Left ventricle myocardium inferior (tissue), 1 donor: Measurements from ENCODE around the gene PODNL1. TPM values are rescaled to one million over a fixed set of nuclear protein-coding genes. Genes with fewer than 3 reads are reported as not detected.
A peak's percentile ranks its signal among the peaks of the same experiment; 100 is the strongest.

Experiments used
- DNase-seq: peaks from one replicate; pipeline ENCODE4 v3.0.0-alpha.2; 2020
- H3K27ac ChIP-seq: fragments of 200-600 bp; replicated peaks from 2 replicates; pipeline ENCODE4 v1.8.0; 2021
- H3K27me3 ChIP-seq: fragments of 200-600 bp; 2 replicates; pipeline ENCODE4 v1.8.0; 2021; ENCODE audit warnings: low read depth
- H3K36me3 ChIP-seq: fragments of 200-600 bp; 2 replicates; pipeline ENCODE4 v1.8.0; 2021
- H3K4me1 ChIP-seq: fragments of 200-600 bp; 2 replicates; pipeline ENCODE4 v1.8.0; 2021
- H3K4me3 ChIP-seq: fragments of 200-600 bp; 2 replicates; pipeline ENCODE4 v1.8.0; 2021; ENCODE audit warnings: mild to moderate bottlenecking, moderate library complexity
- H3K9me3 ChIP-seq: fragments of 200-600 bp; replicated peaks from 2 replicates; pipeline ENCODE4 v1.8.0; 2021
- CTCF ChIP-seq: fragments of 200-600 bp; IDR thresholded peaks from 2 replicates; pipeline ENCODE4 v1.8.0; 2021; ENCODE audit warnings: antibody characterized with exemption, mild to moderate bottlenecking, borderline replicate concordance
- intact Hi-C: fragments of 100-400 bp; cut with micrococcal nuclease; formaldehyde crosslinking; loops from one replicate; pipeline ENCODE4 v1.11.0; 2022
- total RNA-seq: library from RNA; stranded (reverse); fragmentation: NEBNext Ultra II Directional; extraction: Animal tissue kit (Norgen Biotek cat#: 25700); gene quantifications from one replicate; pipeline ENCODE4 v1.2.1, GENCODE V29; 2021
- donor health status: DM: no; HTN: yes; CAD: no; lungs with severe emphysema.

PODNL1 gene
- total RNA-seq, 1 donor from 2014 or later, result 1.9 TPM

- no peaks in the 10 kb centered on the region for H3K27me3 ChIP-seq
- intact Hi-C loops, result no loop called here
- no peak overlapping the region for H3K27ac ChIP-seq
- no peak for DNase-seq
- TF ChIP-seq CTCF, result no peak
- peaks cover 13% of the 10 kb centered on the region for H3K4me1 ChIP-seq
- peaks cover 4% of the 10 kb centered on the region for H3K9me3 ChIP-seq
- H3K36me3 ChIP-seq, result peaks cover 94% of the 10 kb centered on the region
- H3K4me3 ChIP-seq, result no peak overlapping the region
Observed at GRCh38 chr19:13920940-13921747, 17.1 kb downstream of the PODNL1 start.

- peaks cover 4% of the 10 kb centered on the region for H3K9me3 ChIP-seq
- no peak overlapping the region for H3K27ac ChIP-seq
- no peak overlapping the region for H3K4me3 ChIP-seq
- no peaks in the 10 kb centered on the region for H3K27me3 ChIP-seq
- intact Hi-C loops, result no loop called here
- peaks cover 96% of the 10 kb centered on the region for H3K36me3 ChIP-seq
- H3K4me1 ChIP-seq, result peaks cover 10% of the 10 kb centered on the region
- DNase-seq, result no peak
- TF ChIP-seq CTCF, result no peak
Observed at GRCh38 chr19:13920524-13920923, 17.7 kb downstream of the PODNL1 start.

- H3K4me1 ChIP-seq, result peaks cover 10% of the 10 kb centered on the region
- intact Hi-C loops, result no loop called here
- H3K27ac ChIP-seq, result peak overlapping the region; percentile 65
- no peaks in the 10 kb centered on the region for H3K27me3 ChIP-seq
- H3K9me3 ChIP-seq, result peaks cover 4% of the 10 kb centered on the region
- no peak overlapping the region for H3K4me3 ChIP-seq
- DNase-seq, result no peak
- peaks cover 96% of the 10 kb centered on the region for H3K36me3 ChIP-seq
- no peak for TF ChIP-seq CTCF
Observed at GRCh38 chr19:13918726-13919411, 19.3 kb downstream of the PODNL1 start.

- Histone ChIP-seq H3K36me3 (peaks cover 96% of the 10 kb centered on the region), H3K27ac (peak overlapping the region; percentile 65)
Observed at GRCh38 chr19:13917888-13918406, 20.3 kb downstream of the PODNL1 start.

More at GRCh38 chr19:13917888-13918406, 20.3 kb downstream of the PODNL1 start:
- peaks cover 10% of the 10 kb centered on the region for H3K4me1 ChIP-seq
- DNase-seq, result peak; percentile 40
- no peak for TF ChIP-seq CTCF
- H3K4me3 ChIP-seq, result no peak overlapping the region
- H3K9me3 ChIP-seq, result peaks cover 4% of the 10 kb centered on the region
- no peaks in the 10 kb centered on the region for H3K27me3 ChIP-seq
- intact Hi-C loops, result no loop called here
